Gastrocnemius medialis (tissue), 4 donors: ENCODE data around the gene ZNF853. TPM values are rescaled to one million over a fixed set of nuclear protein-coding genes. Genes with fewer than 3 reads are reported as not detected.
"Not testable (repeated sequence)": the region's sequence is repeated elsewhere in the genome, so short reads cannot be mapped to it uniquely, and the experiment has no call there.

ENCODE experiments used
- ATAC-seq, 2 donors: fragments of 150-250 bp; one replicate each; pipeline ENCODE4 v1.9.1; 2016
- DNase-seq, 2 donors: peaks; one replicate each; pipeline ENCODE4 v3.0.0-alpha.2; 2019
- H3K27ac ChIP-seq, 4 donors: fragments of 200-600 bp; sonication (generic); 1 replicate in 1 of 4; 2 replicates in 3 of 4; pipeline ENCODE4 v1.5.1; 2016 to 2018; ENCODE audit warnings: mild to moderate bottlenecking in 2 of 4, moderate library complexity in 1 of 4
- H3K27me3 ChIP-seq, 3 donors: fragments of 200-600 bp; sonication (generic) in 2 of 3; 1 replicate in 1 of 3; 2 replicates in 2 of 3; pipeline versions ENCODE4 v1.5.1 to v1.6.0; 2016 to 2019; ENCODE audit warnings: mild to moderate bottlenecking in 1 of 3, moderate library complexity in 1 of 3
- H3K36me3 ChIP-seq, 2 donors: fragments of 200-600 bp; sonication (generic) in 1 of 2; one replicate each; pipeline ENCODE4 v1.5.1; 2017 to 2018
- H3K4me1 ChIP-seq, 2 donors: fragments of 200-600 bp; sonication (generic) in 1 of 2; one replicate each; pipeline ENCODE4 v1.5.1; 2016 to 2017; ENCODE audit warnings: mild to moderate bottlenecking in 2 of 2
- H3K4me3 ChIP-seq, 4 donors: fragments of 200-600 bp; sonication (generic) in 3 of 4; 1 replicate in 1 of 4; 2 replicates in 3 of 4; pipeline ENCODE4 v1.5.1; 2016 to 2019; ENCODE audit warnings: mild to moderate bottlenecking in 2 of 4
- H3K9me3 ChIP-seq, 3 donors: fragments of 200-600 bp; sonication (generic) in 2 of 3; 1 replicate in 1 of 3; 2 replicates in 2 of 3; pipeline ENCODE4 v1.5.1; 2016 to 2019
- POLR2A ChIP-seq, 2 donors: fragments of 450-650 bp; IDR thresholded peaks; one replicate each; pipeline ENCODE4 v1.6.1; 2017; ENCODE audit warnings: antibody characterized with exemption in 2 of 2, mild to moderate bottlenecking in 2 of 2, moderate library complexity in 2 of 2
- in situ Hi-C, 4 donors: fragments of 200-750 bp; cut with MboI; loops; one replicate each; pipeline versions ENCODE4 v1.15.0 to v1.8.0; 2017; ENCODE audit warnings: low sequenced_read_pairs in 4 of 4
- intact Hi-C: fragments of 100-400 bp; cut with DNase I; formaldehyde crosslinking; loops from one replicate; pipeline ENCODE4 v1.15.1; 2023; ENCODE audit warnings: low total_unique reads
- total RNA-seq, 4 donors: library from RNA; depleted of rRNA; stranded (reverse); fragments of >200 nt; gene quantifications; one replicate each; pipeline versions ENCODE4 v1.1.0 to v1.2.3, GENCODE V29; 2016
- TF ChIP-seq, protein P1 (sequence below), 5 experiments: fragments of 450-650 bp in 3 of 5; fragments of 200-600 bp in 2 of 5; sonication (generic) in 2 of 5; IDR thresholded peaks in 4 of 5; conservative IDR thresholded peaks in 1 of 5; 1 replicate in 4 of 5; 2 replicates in 1 of 5; pipeline ENCODE4 v1.5.1; 2016 to 2019; ENCODE audit warnings: antibody characterized with exemption in 5 of 5, mild to moderate bottlenecking in 3 of 5, moderate library complexity in 3 of 5

ZNF853 gene
- total RNA-seq, 4 donors from 2014 or later, result 9.5 to 21.6 (median 13.0) TPM

DNA sequence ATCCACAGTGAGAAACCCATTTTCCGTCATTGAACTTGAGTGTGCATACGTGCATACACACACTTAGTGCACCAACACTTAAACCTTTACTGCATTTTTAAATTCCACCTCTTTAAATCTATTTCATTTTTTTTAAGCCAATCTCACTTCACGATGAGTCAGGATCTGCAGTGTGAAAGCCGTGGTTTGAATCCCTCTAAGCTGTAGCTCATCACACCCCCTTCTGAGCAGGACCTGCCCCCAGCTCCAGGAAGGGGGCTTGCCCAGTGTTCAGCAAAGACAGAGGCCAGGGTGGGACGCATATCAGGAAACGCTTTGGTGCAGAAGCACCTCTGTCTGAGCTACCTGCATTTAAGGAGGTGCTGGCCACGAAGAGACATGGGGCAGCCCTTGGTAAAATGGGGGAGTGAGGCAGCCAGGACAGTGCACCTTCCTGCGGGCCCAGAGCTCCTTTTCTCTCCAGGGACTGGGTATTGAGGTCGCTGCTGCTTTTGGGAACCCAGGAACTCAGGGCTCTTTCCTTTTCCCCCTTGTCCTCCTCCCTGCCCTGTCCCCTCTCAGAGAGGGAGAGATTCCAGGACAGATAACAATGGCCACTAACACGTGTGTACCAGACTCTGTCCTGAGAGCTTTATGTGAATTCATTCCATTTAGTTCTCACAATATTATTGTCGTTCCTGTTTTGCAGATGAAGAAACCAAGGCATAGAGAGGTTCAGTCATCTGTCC is 43.4 kb downstream of the ZNF853 start:
- in situ Hi-C loops, result no loop called here
- DNase-seq, result no peak
- peaks cover 0 to 15% of the 10 kb centered on the region in 2 donors for H3K36me3 ChIP-seq

DNA sequence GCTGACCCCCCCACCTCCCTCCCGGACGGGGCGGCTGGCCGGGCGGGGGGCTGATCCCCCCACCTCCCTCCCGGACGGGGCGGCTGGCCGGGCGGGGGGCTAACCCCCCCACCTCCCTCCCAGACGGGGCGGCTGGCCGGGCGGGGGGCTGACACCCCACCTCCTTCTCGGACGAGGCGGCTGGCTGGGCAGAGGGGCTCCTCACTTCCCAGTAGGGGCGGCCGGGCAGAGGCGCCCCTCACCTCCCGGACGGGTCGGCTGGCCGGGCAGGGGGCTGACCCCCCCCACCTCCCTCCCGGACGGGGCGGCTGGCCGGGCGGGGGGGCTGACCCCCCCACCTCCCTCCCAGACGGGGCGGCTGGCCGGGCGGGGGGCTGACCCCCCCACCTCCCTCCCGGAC is 55.4 kb downstream of the ZNF853 start:
- ATAC-seq, H3K27me3 ChIP-seq, in situ Hi-C loops, H3K4me3 ChIP-seq, H3K27ac ChIP-seq, DNase-seq, intact Hi-C loops, H3K36me3 ChIP-seq, H3K4me1 ChIP-seq: not testable (repeated sequence)
- H3K9me3 ChIP-seq, result peaks cover 5 to 29% (median 22%) of the 10 kb centered on the region in 3 donors

More for the DNA sequence above, 43.4 kb downstream of the ZNF853 start:
- H3K4me3 ChIP-seq, result no peak overlapping the region
- no peaks in the 10 kb centered on the region for H3K4me1 ChIP-seq
- H3K27me3 ChIP-seq, result peaks cover 3 to 11% (median 11%) of the 10 kb centered on the region in 3 donors
- H3K27ac ChIP-seq, result no peak overlapping the region
- intact Hi-C loops, result no loop called here
- no peak for TF ChIP-seq POLR2A (IDR thresholded peaks at IDR 0.05)
- TF ChIP-seq, protein P1, sequence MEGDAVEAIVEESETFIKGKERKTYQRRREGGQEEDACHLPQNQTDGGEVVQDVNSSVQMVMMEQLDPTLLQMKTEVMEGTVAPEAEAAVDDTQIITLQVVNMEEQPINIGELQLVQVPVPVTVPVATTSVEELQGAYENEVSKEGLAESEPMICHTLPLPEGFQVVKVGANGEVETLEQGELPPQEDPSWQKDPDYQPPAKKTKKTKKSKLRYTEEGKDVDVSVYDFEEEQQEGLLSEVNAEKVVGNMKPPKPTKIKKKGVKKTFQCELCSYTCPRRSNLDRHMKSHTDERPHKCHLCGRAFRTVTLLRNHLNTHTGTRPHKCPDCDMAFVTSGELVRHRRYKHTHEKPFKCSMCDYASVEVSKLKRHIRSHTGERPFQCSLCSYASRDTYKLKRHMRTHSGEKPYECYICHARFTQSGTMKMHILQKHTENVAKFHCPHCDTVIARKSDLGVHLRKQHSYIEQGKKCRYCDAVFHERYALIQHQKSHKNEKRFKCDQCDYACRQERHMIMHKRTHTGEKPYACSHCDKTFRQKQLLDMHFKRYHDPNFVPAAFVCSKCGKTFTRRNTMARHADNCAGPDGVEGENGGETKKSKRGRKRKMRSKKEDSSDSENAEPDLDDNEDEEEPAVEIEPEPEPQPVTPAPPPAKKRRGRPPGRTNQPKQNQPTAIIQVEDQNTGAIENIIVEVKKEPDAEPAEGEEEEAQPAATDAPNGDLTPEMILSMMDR (IDR thresholded peaks at IDR 0.05 in 4 of 5, conservative IDR thresholded peaks at IDR 0.05 in 1 of 5), result no peak
- no peaks in the 10 kb centered on the region for H3K9me3 ChIP-seq
- ATAC-seq, result no peak

Other genes with a start within 250 kb of the ZNF853 start
- gene RAC1, start 241.1 kb upstream of the ZNF853 start, total RNA-seq, result 100 to 1,000 TPM in 2 of 4 donors, 10 to 100 TPM in 2; 75.2 to 168 (median 111) TPM
- gene DAGLB, start 167.7 kb upstream of the ZNF853 start, total RNA-seq, result 10 to 100 TPM; 11.7 to 24.0 (median 16.1) TPM
- 10 to 100 TPM; 27.5 to 34.2 (median 31.8) TPM for gene KDELR2, start 131.5 kb upstream of the ZNF853 start, total RNA-seq
- gene GRID2IP, start 64.1 kb upstream of the ZNF853 start, total RNA-seq, result under 1 TPM in 1 of 4 donors, not detected in 3; 0.13 TPM
- 10 to 100 TPM; 52.7 to 88.6 (median 70.5) TPM for gene ZDHHC4, start 38.2 kb upstream of the ZNF853 start, total RNA-seq
- 10 to 100 TPM; 20.1 to 30.4 (median 26.1) TPM for gene INTS15, start 25.6 kb upstream of the ZNF853 start, total RNA-seq
- gene ZNF316, start 21.7 kb downstream of the ZNF853 start, total RNA-seq, result 10 to 100 TPM; 11.4 to 19.1 (median 18.1) TPM
- gene ZNF12, start 91.3 kb downstream of the ZNF853 start, total RNA-seq, result 1 to 10 TPM; 4.5 to 8.9 (median 5.3) TPM
- 1 to 10 TPM in 2 of 4 donors, under 1 TPM in 2; 0.09 to 6.4 (median 1.1) TPM for gene RSPH10B2, start 138.5 kb downstream of the ZNF853 start, total RNA-seq
- 10 to 100 TPM in 2 of 4 donors, 1 to 10 TPM in 2; 7.6 to 23.3 (median 13.2) TPM for gene CCZ1B, start 210.7 kb downstream of the ZNF853 start, total RNA-seq